ENCODE measurements around the gene LZTS2.

The LZTS2 gene

DNA sequence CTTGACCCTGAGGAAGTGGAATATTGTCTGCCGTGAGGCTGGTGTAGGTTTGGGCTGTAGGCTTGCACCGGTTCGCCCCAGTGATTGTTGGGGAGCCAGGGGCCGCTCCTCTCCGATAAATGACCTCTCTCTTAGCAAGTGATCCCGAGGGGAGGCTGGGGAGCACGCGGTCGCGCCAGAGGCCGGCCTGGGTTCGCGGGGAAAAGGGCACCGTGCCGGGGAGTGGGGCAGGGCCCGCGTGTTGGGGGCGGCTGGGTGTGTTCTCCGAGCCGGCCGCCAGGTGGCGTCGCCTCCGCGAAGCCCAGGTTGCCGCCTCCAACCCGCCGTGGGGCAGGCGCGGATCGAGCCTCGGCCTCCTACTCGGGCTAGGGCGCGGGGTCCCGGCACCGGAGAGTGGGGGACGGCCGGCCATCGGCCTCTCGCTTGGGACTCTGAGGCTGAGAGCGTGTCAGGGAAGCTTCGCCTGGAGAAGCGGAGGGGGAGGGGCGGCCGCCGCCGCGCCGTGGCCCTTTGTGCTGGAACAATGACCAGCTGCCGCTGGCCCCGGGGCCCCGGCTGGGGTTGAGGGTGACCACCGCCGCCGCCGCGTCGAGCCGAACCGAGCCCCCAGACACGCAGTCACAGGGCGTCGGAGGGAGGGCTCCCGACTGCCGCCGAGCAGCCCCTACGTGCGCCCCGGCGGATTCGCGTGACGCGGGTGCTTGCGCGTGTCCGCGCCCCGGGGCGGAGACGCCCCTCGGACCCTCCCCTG is 442 bp upstream of the LZTS2 start:
- no peak for TF ChIP-seq GATA3 (IDR thresholded peaks at IDR 0.05; ENCODE audit: low read depth, low read length)
- TF ChIP-seq GATA2 (IDR thresholded peaks at IDR 0.05; ENCODE audit: low read depth, low read length) = no peak

DNA sequence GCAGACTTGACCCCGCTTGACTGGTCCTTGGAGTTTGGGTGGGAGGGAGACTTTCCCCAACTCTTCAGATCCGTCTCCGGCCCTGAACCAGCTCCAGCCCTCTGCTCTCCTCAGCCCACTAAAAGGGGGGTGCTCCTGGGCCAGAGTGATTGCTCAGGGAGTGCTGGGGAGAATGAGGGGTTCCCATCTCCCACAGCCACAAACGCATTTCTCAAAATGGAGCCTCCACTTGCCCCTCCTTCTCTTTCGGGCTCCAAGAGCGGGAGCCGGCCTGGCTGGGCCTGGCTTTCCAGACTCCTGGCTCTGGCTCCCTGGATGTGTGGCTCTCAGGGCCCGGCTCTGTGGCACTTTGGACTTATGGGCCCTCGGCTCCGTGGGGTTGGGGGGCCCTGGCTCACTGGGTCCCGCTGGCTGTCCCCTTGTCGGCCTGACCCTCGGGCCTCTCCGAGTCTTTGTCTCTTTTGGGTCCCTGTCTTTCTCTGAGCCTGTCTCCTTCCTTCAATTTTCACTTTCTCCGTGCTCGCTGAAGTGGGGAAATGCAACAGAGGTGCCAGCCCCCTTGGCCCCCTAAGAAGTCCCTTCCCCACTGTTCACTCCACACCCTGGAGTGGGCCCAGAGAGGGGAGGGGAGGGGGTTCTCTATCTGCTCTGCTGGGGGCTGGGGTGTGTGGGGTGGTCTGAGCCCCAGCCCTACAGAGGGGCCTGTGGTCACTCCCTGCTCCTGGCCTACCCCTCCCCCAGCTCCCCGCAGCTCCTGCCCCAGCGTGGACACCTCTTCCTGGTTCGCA is 713 bp downstream of the LZTS2 start:
- TF ChIP-seq GATA3 (IDR thresholded peaks at IDR 0.05; ENCODE audit: low read depth, low read length) = no peak
- no peak for TF ChIP-seq GATA2 (IDR thresholded peaks at IDR 0.05; ENCODE audit: low read depth, low read length)

DNA sequence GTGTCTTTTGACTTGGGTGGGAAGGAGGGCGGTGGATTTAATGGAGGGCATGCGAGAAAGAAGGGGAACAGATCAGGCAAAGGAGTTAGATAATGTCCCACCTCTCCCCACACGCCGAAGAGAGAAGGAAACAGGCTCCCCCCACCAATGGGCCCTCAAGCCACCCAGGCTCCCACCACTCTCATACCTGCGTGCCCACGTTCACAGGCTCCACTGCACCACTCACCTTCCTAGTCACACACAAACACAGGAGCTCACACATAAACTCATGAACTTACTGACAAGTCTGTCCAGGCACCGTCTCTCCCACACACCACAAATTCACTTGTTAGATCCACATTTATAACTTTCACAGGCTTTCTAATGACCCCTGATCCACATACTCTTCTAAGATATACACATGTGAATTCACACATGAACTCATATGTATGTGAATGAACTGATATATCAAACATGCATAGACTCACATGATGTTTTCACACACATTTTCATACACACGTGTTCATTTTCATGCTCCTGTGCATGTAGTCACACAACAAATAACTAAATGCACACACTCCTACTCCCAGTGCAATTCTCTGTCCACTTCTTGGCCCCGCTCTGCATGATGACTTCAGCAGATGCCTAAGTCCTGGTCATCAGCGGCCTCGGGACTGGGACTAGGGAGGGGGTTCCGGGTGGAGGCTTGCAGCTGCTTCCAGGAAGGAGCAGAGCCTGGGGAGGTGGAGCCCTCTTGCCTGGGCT is 1.5 kb downstream of the LZTS2 start:
- TF ChIP-seq GATA3 (IDR thresholded peaks at IDR 0.05; ENCODE audit: low read depth, low read length) (no peak), GATA2 (IDR thresholded peaks at IDR 0.05; ENCODE audit: low read depth, low read length) (no peak)

DNA sequence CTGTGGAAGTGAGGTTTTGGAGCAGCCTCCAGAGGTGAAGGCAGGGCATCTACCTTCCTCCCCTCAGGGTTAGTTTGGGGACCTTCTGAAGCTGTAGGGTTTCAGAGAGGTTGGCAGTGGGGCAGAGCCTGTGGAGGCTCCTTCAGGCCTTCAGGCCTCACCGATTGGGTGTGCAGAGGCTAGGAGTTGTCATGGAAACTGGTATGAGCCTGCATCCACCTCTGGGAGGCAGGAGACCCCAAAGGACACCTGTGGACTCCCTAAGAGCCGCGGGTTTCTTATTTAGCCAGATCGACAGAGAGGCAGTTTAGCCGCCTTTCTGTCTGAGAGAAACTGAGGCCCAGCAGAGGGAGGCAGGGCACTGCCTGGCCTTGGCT is 2.0 kb downstream of the LZTS2 start:
- TF ChIP-seq GATA2 (IDR thresholded peaks at IDR 0.05; ENCODE audit: low read depth, low read length) (no peak), GATA3 (IDR thresholded peaks at IDR 0.05; ENCODE audit: low read depth, low read length) (no peak)

DNA sequence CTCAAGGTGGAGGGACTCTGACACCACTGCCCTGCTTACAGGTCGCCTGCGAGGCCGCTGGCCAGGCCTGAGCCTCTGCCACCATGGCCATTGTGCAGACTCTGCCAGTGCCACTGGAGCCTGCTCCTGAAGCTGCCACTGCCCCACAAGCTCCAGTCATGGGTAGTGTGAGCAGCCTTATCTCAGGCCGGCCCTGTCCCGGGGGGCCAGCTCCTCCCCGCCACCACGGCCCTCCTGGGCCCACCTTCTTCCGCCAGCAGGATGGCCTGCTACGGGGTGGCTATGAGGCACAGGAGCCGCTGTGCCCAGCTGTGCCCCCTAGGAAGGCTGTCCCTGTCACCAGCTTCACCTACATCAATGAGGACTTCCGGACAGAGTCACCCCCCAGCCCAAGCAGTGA is 2.8 kb downstream of the LZTS2 start:
- TF ChIP-seq GATA2 (IDR thresholded peaks at IDR 0.05; ENCODE audit: low read depth, low read length) = no peak
- no peak for TF ChIP-seq GATA3 (IDR thresholded peaks at IDR 0.05; ENCODE audit: low read depth, low read length)

DNA sequence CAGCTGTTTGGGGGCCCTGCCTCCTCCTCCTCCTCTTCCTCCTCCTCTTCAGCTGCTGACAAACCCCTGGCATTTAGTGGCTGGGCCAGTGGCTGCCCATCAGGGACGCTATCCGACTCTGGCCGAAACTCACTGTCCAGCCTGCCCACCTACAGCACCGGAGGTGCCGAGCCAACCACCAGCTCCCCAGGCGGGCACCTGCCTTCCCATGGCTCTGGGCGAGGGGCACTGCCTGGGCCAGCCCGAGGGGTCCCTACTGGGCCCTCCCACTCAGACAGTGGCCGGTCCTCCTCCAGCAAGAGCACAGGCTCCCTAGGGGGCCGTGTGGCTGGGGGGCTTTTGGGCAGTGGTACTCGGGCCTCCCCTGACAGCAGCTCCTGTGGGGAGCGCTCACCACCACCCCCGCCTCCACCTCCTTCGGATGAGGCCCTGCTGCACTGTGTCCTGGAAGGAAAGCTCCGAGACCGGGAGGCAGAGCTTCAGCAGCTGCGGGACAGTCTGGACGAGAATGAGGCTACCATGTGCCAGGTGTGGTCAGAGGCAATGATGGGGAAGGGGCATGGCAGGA is 4.1 kb downstream of the LZTS2 start:
- no peak for TF ChIP-seq GATA2 (IDR thresholded peaks at IDR 0.05; ENCODE audit: low read depth, low read length)
- no peak for TF ChIP-seq GATA3 (IDR thresholded peaks at IDR 0.05; ENCODE audit: low read depth, low read length)

DNA sequence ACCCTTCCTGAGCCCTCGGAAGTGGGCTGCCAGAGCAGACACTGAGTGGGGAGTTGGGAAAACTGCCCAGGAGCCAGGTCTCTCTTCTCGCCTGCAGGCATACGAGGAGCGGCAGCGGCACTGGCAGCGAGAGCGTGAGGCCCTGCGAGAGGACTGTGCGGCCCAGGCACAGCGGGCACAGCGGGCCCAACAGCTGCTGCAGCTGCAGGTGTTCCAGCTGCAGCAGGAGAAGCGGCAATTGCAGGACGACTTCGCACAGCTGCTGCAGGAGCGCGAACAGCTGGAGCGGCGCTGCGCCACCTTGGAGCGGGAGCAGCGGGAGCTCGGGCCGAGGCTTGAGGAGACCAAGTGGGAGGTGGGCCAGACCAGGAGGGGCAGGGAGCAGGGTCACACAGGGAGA is 5.8 kb downstream of the LZTS2 start:
- no peak for TF ChIP-seq GATA2 (IDR thresholded peaks at IDR 0.05; ENCODE audit: low read depth, low read length)
- TF ChIP-seq GATA3 (IDR thresholded peaks at IDR 0.05; ENCODE audit: low read depth, low read length) = no peak

DNA sequence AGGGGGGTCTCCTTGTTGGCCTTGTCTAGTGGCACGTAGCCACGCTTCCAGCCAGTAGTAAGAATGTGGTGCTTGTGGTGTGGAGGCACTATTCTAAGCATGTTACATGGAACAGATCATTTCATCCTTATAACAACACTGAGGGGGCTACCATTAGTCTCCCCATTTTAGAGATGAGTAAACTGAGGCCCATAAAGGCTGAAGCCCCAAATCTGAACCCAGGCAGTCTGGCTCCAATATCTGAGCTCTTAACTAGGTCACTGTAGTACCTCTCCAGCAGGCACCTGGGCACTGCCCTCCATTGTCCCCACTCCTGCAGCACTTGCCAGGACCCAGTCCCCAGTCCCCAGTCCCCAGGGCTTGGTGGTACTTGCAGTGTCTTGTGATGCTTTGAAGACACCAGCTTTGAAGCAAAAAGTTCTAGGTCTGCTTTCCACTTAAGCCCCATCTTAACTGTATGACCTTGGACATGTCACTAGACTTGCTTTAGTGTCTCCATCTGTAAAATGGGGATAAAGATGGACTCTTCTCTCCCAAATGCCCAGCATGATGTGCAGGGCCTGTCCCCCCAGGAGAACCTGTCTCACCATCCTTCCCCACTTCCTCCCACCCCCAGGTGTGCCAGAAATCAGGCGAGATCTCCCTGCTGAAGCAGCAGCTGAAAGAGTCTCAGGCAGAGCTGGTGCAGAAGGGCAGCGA is 6.4 kb downstream of the LZTS2 start:
- TF ChIP-seq GATA3 (IDR thresholded peaks at IDR 0.05; ENCODE audit: low read depth, low read length) (no peak), GATA2 (IDR thresholded peaks at IDR 0.05; ENCODE audit: low read depth, low read length) (no peak)

DNA sequence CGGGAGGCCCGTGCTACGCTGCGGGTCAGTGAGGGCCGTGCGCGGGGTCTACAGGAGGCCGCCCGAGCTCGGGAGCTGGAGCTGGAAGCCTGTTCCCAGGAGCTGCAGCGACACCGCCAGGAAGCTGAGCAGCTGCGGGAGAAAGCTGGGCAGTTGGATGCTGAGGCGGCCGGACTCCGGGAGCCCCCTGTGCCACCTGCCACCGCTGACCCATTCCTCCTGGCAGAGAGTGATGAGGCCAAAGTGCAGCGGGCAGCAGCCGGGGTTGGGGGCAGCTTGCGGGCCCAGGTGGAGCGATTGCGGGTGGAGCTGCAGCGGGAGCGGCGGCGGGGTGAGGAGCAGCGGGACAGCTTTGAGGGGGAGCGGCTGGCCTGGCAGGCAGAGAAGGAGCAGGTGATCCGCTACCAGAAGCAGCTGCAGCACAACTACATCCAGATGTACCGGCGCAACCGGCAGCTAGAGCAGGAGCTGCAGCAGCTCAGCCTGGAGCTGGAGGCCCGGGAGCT is 7.0 kb downstream of the LZTS2 start:
- TF ChIP-seq GATA2 (IDR thresholded peaks at IDR 0.05; ENCODE audit: low read depth, low read length) (no peak), GATA3 (IDR thresholded peaks at IDR 0.05; ENCODE audit: low read depth, low read length) (no peak)

DNA sequence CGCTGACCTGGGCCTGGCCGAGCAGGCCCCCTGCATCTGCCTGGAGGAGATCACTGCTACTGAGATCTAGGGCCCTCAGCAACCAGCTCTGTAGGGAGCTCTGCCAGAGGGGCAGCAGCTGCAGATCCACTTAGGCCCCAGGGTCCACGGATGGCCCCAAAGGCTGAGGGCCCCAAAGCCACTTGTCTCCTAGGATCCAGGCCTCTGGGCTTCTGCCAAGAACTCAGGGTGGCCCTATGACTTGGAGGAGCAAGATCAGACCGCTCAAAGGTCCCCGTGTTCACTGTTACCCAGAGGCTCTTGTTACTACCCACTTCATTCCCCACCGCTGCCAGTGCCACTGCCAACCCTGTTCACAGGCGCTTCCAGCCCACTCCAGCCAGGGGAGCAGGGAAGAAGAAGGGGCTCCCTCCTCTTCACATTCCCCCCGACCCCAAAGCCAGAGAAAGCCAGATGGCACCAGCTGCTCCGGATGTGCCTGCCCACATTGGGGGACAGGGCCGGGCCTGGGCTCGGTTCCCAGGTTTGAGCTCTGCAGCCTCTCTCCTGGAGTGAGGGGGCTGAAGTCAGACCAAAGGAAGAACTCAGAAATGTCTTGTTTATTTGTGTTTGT is 7.6 kb downstream of the LZTS2 start:
- TF ChIP-seq GATA3 (IDR thresholded peaks at IDR 0.05; ENCODE audit: low read depth, low read length) (no peak), GATA2 (IDR thresholded peaks at IDR 0.05; ENCODE audit: low read depth, low read length) (no peak)

DNA sequence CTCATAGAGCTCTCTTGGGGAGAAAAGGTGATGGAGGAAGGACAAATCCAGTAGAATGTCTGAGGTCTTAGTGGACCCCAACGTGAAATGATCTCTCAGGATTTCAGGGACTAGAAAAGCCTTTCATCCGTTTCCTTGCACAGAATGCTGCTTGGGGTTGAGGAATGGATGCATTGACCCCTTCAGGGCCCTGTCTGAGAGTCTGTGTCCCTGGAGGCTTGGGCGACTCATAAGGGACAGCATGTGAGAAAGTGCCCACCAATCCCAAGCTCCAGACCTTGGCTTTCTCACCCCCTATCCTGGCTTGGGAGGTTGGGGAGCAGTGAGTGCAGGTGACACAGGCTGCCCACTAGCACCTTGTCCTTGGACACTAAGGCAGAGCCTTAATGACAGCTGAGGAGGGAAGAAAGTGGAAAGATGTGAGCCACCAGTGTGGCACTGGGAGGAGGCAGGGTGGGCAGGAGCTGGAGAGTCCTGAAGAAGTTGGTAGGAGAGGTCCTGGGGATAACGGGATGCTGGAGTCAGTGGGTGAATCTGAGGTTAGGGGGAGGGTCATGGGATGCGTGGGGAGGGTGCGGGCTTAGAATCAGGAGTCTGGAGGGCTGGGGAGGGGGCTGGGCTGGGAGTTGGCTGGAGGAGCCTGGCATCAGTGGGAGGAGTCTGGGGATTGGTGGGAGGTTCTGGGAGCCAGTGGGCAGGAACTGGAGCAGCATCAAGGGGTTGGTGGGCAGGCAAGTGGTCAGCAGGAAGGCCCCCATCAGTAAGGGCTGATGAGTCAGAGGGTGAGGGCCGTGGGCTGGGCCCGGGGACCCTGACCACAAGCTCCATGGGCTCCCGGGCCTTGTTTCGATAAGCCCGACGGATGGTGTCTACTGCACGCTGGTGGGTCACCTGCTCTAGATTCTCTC is 8.6 kb downstream of the LZTS2 start:
- TF ChIP-seq GATA2 (IDR thresholded peaks at IDR 0.05; ENCODE audit: low read depth, low read length) = no peak
- no peak for TF ChIP-seq GATA3 (IDR thresholded peaks at IDR 0.05; ENCODE audit: low read depth, low read length)

DNA sequence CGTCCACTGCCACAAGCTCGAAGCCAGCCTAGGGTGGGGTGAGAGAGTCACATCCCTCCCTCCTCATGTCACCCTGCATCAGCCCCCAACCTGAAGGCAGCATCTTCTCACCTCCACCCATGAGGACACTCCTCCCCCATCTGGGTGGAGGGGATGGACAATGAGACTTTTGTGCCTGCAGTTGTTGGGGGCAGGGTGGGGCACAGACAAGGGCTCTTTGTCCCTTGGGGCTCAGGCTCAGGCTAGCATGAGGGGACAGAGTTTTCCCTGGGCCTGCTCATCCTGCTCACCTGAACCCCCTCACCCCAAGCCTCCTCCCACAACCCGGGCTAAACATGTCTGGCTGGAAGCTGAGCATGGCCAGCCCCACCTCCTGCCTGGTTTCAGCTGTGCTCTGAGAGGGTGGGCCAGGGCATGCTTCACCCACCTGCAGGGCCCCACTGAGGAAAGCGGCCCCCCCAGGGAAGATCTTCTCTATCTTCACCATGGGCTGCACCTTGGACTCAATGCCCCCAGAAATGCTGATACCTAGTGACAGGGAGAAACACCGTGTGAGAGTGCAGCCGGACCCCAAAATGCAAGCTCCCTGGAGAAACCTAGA is 9.3 kb downstream of the LZTS2 start:
- TF ChIP-seq GATA2 (IDR thresholded peaks at IDR 0.05; ENCODE audit: low read depth, low read length) (no peak), GATA3 (IDR thresholded peaks at IDR 0.05; ENCODE audit: low read depth, low read length) (no peak)

Measured in SH-SY5Y (cell line).